Measurements from ENCODE around the gene LAMC1.
A peak's percentile ranks its signal among the peaks of the same experiment; 100 is the strongest.
"Not testable (repeated sequence)": the region's sequence is repeated elsewhere in the genome, so short reads cannot be mapped to it uniquely, and the experiment has no call there.

The LAMC1 gene

GRCh38 chr1:183148599-183148998 is 125.4 kb downstream of the LAMC1 start:
- DNase-seq (ENCODE audit: low read depth in 2 of 2) = no peak

GRCh38 chr1:183149273-183149672 is 126.1 kb downstream of the LAMC1 start:
- no peak for DNase-seq (ENCODE audit: low read depth in 2 of 2)

- DNase-seq (ENCODE audit: low read depth in 2 of 2) = not testable (repeated sequence)
These were observed 126.8 kb downstream of the LAMC1 start for GRCh38 chr1:183150032-183150431.

- no peak for DNase-seq (ENCODE audit: low read depth in 2 of 2)
These were observed 127.2 kb downstream of the LAMC1 start for GRCh38 chr1:183150445-183150844.

DNA sequence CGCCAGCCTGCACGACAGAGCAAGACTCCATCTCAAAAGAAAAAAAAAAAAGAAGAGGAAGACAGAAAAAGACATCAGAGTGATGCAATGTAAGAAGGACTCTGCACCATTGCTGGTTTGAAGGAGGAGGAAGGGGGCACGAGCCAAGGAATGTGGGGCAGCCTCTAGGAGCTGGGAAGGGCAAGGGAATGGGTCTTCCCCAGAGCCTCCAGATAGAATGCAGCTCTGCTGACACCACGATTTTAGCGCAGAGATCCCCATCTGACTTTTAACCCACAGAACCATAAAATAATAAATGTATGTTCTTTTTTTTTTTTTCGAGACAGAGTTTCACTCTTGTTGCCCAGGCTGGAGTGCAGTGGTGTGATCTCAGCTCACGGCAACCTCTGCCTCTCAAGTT is 129.0 kb downstream of the LAMC1 start:
- DNase-seq (ENCODE audit: low read depth in 2 of 2) = no peak

GRCh38 chr1:183155939-183156338 is 132.7 kb downstream of the LAMC1 start:
- DNase-seq (ENCODE audit: low read depth in 2 of 2) = no peak

GRCh38 chr1:183159960-183160359 is 136.7 kb downstream of the LAMC1 start:
- no peak for DNase-seq (ENCODE audit: low read depth in 2 of 2)

GRCh38 chr1:183161391-183161790 is 138.2 kb downstream of the LAMC1 start:
- no peak for DNase-seq (ENCODE audit: low read depth in 2 of 2)

- DNase-seq (ENCODE audit: low read depth in 2 of 2) = peak; percentile 63 to 66
These were observed 140.1 kb downstream of the LAMC1 start for GRCh38 chr1:183163316-183163715.

DNA sequence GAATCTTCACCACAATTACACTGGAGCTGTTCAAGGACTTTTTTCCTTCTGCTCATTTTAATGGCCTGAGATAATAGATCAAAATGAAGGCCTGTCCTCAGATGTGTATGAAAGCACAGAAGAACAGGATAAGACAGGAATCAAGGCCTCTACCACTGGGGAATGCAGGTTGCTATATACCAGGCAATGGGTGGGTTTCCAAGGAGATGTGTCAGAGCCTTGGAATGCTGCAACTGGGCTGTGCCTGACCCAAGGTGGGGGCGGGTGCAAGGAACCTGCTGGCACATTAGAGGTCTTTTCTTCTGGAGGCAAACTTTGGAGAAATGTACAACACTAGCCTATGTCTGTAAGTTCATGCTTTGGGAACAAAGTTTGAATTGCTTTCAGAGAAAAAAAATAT is 141.1 kb downstream of the LAMC1 start:
- DNase-seq (ENCODE audit: low read depth in 2 of 2) = no peak

- DNase-seq (ENCODE audit: low read depth in 2 of 2) = no peak
These were observed 141.7 kb downstream of the LAMC1 start for GRCh38 chr1:183164963-183165362.

GRCh38 chr1:183165456-183165855 is 142.2 kb downstream of the LAMC1 start:
- DNase-seq (ENCODE audit: low read depth in 2 of 2) = no peak

DNA sequence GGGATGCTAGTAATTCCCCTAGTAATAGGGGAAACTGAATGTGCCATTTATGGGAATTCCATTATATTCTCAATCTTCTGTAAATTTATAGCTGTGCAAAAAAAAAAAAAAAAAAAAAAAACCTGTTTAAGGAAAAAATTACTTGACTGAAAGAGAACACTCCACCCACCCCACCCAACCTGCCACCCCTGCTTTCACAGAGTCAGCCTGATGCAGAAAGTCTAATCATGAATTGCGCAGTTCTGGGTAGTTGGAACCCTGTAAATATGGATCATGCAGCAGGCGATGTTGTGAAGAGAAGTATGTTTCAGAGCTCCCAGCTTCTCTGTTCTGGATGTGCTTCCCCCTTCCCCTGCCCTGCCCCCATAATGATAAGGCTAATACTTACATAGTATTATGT is 143.2 kb downstream of the LAMC1 start:
- DNase-seq (ENCODE audit: low read depth in 2 of 2) = no peak

GRCh38 chr1:183167676-183168075 is 144.5 kb downstream of the LAMC1 start:
- no peak for DNase-seq (ENCODE audit: low read depth in 2 of 2)

GRCh38 chr1:183168308-183168707 is 145.1 kb downstream of the LAMC1 start:
- DNase-seq (ENCODE audit: low read depth in 2 of 2) = no peak

DNA sequence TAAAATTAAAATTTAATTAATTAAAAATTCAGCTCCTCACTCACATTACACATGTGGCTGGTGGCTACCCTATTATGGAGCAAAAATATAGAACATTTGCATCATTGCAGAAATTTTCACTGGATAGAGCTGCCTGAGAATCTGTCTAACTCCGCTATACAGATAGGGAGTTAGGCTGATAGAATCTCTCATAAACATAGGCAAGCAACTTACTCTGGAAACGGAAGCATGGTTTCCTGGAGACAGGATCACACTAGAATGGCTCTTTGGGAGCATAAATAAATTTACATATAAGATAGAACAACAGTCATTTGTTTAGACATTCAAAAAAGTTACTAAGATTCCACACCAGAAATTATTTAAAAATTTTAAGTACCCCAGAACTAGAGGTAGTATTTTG is 150.6 kb downstream of the LAMC1 start:
- DNase-seq (ENCODE audit: low read depth in 2 of 2) = no peak

- DNase-seq (ENCODE audit: low read depth in 2 of 2) = no peak
These were observed 152.4 kb downstream of the LAMC1 start for GRCh38 chr1:183175631-183176030.

GRCh38 chr1:183178545-183178944 is 155.3 kb downstream of the LAMC1 start:
- DNase-seq (ENCODE audit: low read depth in 2 of 2) = no peak

- no peak for DNase-seq (ENCODE audit: low read depth in 2 of 2)
These were observed 155.8 kb downstream of the LAMC1 start for GRCh38 chr1:183179033-183179432.

GRCh38 chr1:183180218-183180617 is 157.0 kb downstream of the LAMC1 start:
- DNase-seq (ENCODE audit: low read depth in 2 of 2) = peak; percentile 91

DNA sequence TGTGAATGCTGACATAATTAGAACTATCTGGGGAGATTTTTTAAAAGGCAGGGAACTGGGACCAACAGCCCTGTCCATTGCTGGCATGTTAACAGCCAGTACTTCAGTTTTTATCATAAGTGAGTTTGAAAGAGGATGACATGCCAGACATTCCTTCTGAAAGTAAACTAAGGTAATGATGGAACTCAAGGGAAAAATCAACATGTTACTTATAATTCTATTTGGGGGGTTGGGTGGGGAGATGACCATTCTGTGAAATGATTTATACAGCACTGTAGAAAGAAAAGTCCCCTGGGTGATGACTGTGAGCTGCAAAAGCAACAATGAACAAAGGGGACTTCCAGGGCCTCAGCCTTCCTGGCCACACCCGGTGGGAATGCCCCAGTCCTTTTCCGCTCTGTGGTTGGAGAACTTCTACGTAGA is 157.4 kb downstream of the LAMC1 start:
- DNase-seq (ENCODE audit: low read depth in 2 of 2) = peak; percentile 68 to 71

DNA sequence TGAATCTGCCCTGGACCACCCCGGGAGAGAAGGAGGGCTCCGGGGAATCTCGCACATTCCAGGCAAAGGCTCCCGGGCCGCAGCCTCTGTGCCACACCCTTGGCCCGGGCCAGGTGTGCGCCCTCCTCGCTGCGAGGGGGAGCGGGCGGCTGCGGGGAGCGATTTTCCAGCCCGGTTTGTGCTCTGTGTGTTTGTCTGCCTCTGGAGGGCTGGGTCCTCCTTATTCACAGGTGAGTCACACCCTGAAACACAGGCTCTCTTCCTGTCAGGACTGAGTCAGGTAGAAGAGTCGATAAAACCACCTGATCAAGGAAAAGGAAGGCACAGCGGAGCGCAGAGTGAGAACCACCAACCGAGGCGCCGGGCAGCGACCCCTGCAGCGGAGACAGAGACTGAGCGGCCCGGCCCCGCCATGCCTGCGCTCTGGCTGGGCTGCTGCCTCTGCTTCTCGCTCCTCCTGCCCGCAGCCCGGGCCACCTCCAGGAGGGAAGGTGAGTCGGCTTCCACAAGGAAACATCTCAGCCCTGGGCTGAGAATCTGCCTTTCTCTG is 162.8 kb downstream of the LAMC1 start, which contains the start of gene LAMC2:
Gene LAMC2, plus strand, starts transcription at position 324 of the 550 bp plus-strand sequence. Its CDS starts 89 bp downstream, at position 413.
- DNase-seq (ENCODE audit: low read depth in 2 of 2) = no peak

- DNase-seq (ENCODE audit: low read depth in 2 of 2) = no peak
These were observed 163.6 kb downstream of the LAMC1 start for GRCh38 chr1:183186841-183187240.

- DNase-seq (ENCODE audit: low read depth in 2 of 2) = no peak
These were observed 165.0 kb downstream of the LAMC1 start for GRCh38 chr1:183188240-183188639.
